Fibroblast of mammary gland (primary cell): ENCODE results near the gene CPEB1.

Experiments used
- DNase-seq: peaks from one replicate; pipeline ENCODE4 v3.0.0-alpha.2; 2010; ENCODE audit warnings: low read depth
- H3K4me3 ChIP-seq: 2 replicates; pipeline ENCODE4 v1.5.1; 2011; ENCODE audit warnings: low read depth, mild to moderate bottlenecking, low read length, moderate library complexity; ENCODE audit not compliant: control insufficient read depth
- CTCF ChIP-seq: conservative IDR thresholded peaks from 2 replicates; pipeline ENCODE4 v1.5.1; 2011; ENCODE audit warnings: low read depth, low read length, inconsistent platforms; ENCODE audit not compliant: control insufficient read depth, insufficient read depth

CPEB1 gene

GRCh38 chr15:82572986-82573385, 74.2 kb downstream of the CPEB1 start:
- no peak overlapping the region for H3K4me3 ChIP-seq
- TF ChIP-seq CTCF, result no peak
- DNase-seq, result no peak

GRCh38 chr15:82572311-82572710, 74.9 kb downstream of the CPEB1 start:
- DNase-seq, result peak; percentile 13
- H3K4me3 ChIP-seq, result no peak overlapping the region
- no peak for TF ChIP-seq CTCF

- peak; percentile 82 for DNase-seq
- peak overlapping the region; percentile 50 for H3K4me3 ChIP-seq
- TF ChIP-seq CTCF, result no peak
Measured at GRCh38 chr15:82571722-82572222, 75.4 kb downstream of the CPEB1 start.

GRCh38 chr15:82570721-82571508, 76.2 kb downstream of the CPEB1 start:
- no peak for TF ChIP-seq CTCF
- peak; percentile 76 for DNase-seq
- H3K4me3 ChIP-seq, result peak overlapping the region; percentile 50

GRCh38 chr15:82569834-82570233, 77.3 kb downstream of the CPEB1 start:
- no peak overlapping the region for H3K4me3 ChIP-seq
- DNase-seq, result no peak
- no peak for TF ChIP-seq CTCF

GRCh38 chr15:82568986-82569385, 78.2 kb downstream of the CPEB1 start:
- no peak for DNase-seq
- no peak overlapping the region for H3K4me3 ChIP-seq
- no peak for TF ChIP-seq CTCF
